K562 (cell line): Measurements from ENCODE around the gene PIM3. TPM values are rescaled to one million over a fixed set of nuclear protein-coding genes. Genes with fewer than 3 reads are reported as not detected.
A peak's percentile ranks its signal among the peaks of the same experiment; 100 is the strongest.

Experiments used
- ATAC-seq: fragments of 200-7000 bp; cut with Tn5 transposase; 3 replicates; pipeline ENCODE4 v1.9.1; 2020; ENCODE audit warnings: moderate library complexity
- BruUV-seq: library from RNA; stranded (reverse); fragments of 400-500 nt; replicated peaks from 2 replicates; lab custom pipeline; 2021; lab: Mats Ljungman, UMichigan
- CTCF ChIA-PET: fragments of 300-600 bp; formaldehyde crosslinking; extraction: SDS; loops from one replicate; lab custom pipeline; 2021; ENCODE audit warnings: low intra/inter-chr PET ratio; lab: Yijun Ruan, JAX
- POLR2A ChIA-PET: fragments of 300-600, 350-650 bp; sonication (Branson Sonifier 250); formaldehyde crosslinking; extraction: SDS; loops from one replicate; lab custom pipeline; 2021; ENCODE audit warnings: antibody characterized with exemption, inconsistent platforms; lab: Yijun Ruan, JAX
- DNase-seq, 4 experiments: peaks; one replicate each; pipeline versions ENCODE4 v3.0.0 to v3.0.0-alpha.2; 2011 to 2018; ENCODE audit warnings: low spot score in 3 of 4, mixed read lengths in 3 of 4; ENCODE audit errors: extremely low read depth in 1 of 4
- FAIRE-seq: peaks from 2 replicates; lab custom pipeline; 2011; peaks lifted over from hg19 to GRCh38; lab: Jason Lieb, UNC
- H2AFZ ChIP-seq: 2 replicates; pipeline ENCODE4 v1.6.0; 2011; ENCODE audit warnings: low read depth, low read length, control low read depth, inconsistent platforms
- H3K27ac ChIP-seq: fragments of 200-600 bp; 3 replicates; pipeline ENCODE4 v1.8.0; 2011; ENCODE audit warnings: low read depth, mild to moderate bottlenecking, control low read depth, inconsistent platforms, low read length, moderate library complexity, mixed read lengths; ENCODE audit errors: extremely low read depth
- H3K27me3 ChIP-seq, 2 experiments: fragments of 300-600 bp in 1 of 2; 2 replicates in 1 of 2; 3 replicates in 1 of 2; pipeline versions ENCODE4 v1.6.0 to v1.8.0; 2011; ENCODE audit warnings: inconsistent platforms in 2 of 2, low read length in 2 of 2, mild to moderate bottlenecking in 1 of 2, mixed read lengths in 1 of 2, moderate library complexity in 1 of 2; ENCODE audit not compliant: control insufficient read depth in 2 of 2, insufficient read depth in 2 of 2
- H3K36me3 ChIP-seq: fragments of 300-600 bp; 3 replicates; pipeline ENCODE4 v1.8.0; 2011; ENCODE audit warnings: mild to moderate bottlenecking, low read length, inconsistent platforms; ENCODE audit not compliant: control insufficient read depth, insufficient read depth
- H3K4me1 ChIP-seq, 2 experiments: fragments of 200-600 bp in 1 of 2; replicated peaks in 1 of 2; 2 replicates in 1 of 2; 3 replicates in 1 of 2; pipeline versions ENCODE4 v1.5.1 to v1.8.0; 2011; ENCODE audit warnings: inconsistent platforms in 2 of 2, low read length in 2 of 2, mild to moderate bottlenecking in 1 of 2, mixed read lengths in 1 of 2, moderate library complexity in 1 of 2; ENCODE audit not compliant: control insufficient read depth in 2 of 2, insufficient read depth in 2 of 2
- H3K4me2 ChIP-seq: 2 replicates; pipeline ENCODE4 v1.6.1; 2011; ENCODE audit warnings: low read length, control low read depth, inconsistent platforms, mixed read lengths; ENCODE audit not compliant: insufficient read depth
- H3K4me3 ChIP-seq: fragments of 200-600 bp; sonication (generic), shearing (Covaris generic); 2 replicates; pipeline ENCODE4 v1.5.1; 2016; ENCODE audit warnings: control low read depth, inconsistent platforms
- H3K79me2 ChIP-seq: fragments of 200-600 bp; 3 replicates; pipeline ENCODE4 v1.8.0; 2011; ENCODE audit warnings: low read length, inconsistent platforms; ENCODE audit not compliant: control insufficient read depth, insufficient read depth
- H3K9ac ChIP-seq, 2 experiments: 2 replicates each; pipeline versions ENCODE4 v1.6.0 to v1.6.1; 2011; ENCODE audit warnings: low read depth in 2 of 2, low read length in 2 of 2, control low read depth in 1 of 2, inconsistent platforms in 1 of 2, mild to moderate bottlenecking in 1 of 2, mixed read lengths in 1 of 2; ENCODE audit not compliant: insufficient read depth in 1 of 2
- H3K9me1 ChIP-seq: one replicate; pipeline ENCODE4 v1.6.0; 2011; ENCODE audit warnings: inconsistent platforms, mild to moderate bottlenecking, low read length, moderate library complexity; ENCODE audit not compliant: control insufficient read depth, insufficient read depth
- H3K9me3 ChIP-seq: replicated peaks from 2 replicates; pipeline ENCODE4 v1.5.1; 2011; ENCODE audit warnings: low read depth, low read length, inconsistent platforms; ENCODE audit not compliant: control insufficient read depth, insufficient read depth
- H4K20me1 ChIP-seq: replicated peaks from 2 replicates; pipeline ENCODE4 v1.6.1; 2011; ENCODE audit warnings: low read length, inconsistent platforms, mixed read lengths; ENCODE audit not compliant: control insufficient read depth, insufficient read depth
- CBFA2T3 ChIP-seq: fragments of 450-650 bp; IDR thresholded peaks from 2 replicates; pipeline ENCODE4 v1.6.1; 2017
- GABPA ChIP-seq: fragments of 200-800 bp; sonication (Bioruptor generic); conservative IDR thresholded peaks from 2 replicates; pipeline ENCODE4 v1.6.1; 2016; ENCODE audit warnings: low read depth, missing genetic modification characterization, missing compliant biosample characterization
- HIVEP1 ChIP-seq: fragments of 250-450 bp; sonication (Bioruptor Pico); IDR thresholded peaks from 2 replicates; pipeline ENCODE4 v1.4.0; 2020; ENCODE audit warnings: mild to moderate bottlenecking
- KLF13 ChIP-seq: fragments of 450-650 bp; IDR thresholded peaks from 2 replicates; pipeline ENCODE4 v1.6.1; 2016; ENCODE audit warnings: missing genetic modification characterization, low read depth, mild to moderate bottlenecking, missing compliant biosample characterization, moderate library complexity, borderline replicate concordance
- MAFG ChIP-seq: fragments of 450-650 bp; conservative IDR thresholded peaks from 2 replicates; pipeline ENCODE4 v1.6.1; 2016; ENCODE audit warnings: missing genetic modification characterization, missing compliant biosample characterization
- MEF2D ChIP-seq: conservative IDR thresholded peaks from 2 replicates; pipeline ENCODE4 v1.6.1; 2016; ENCODE audit warnings: low read depth, missing genetic modification characterization, missing compliant biosample characterization
- NFIX ChIP-seq: fragments of 250-450 bp; sonication (Bioruptor Pico); IDR thresholded peaks from 2 replicates; pipeline ENCODE4 v1.4.0; 2020; ENCODE audit warnings: low read depth, mild to moderate bottlenecking, moderate library complexity
- PML ChIP-seq: IDR thresholded peaks from 2 replicates; pipeline ENCODE4 v1.6.1; 2012; ENCODE audit warnings: low read length, inconsistent platforms
- SIX5 ChIP-seq, 2 experiments: IDR thresholded peaks; 2 replicates each; pipeline ENCODE4 v1.6.1; 2011; ENCODE audit warnings: low read length in 2 of 2, borderline replicate concordance in 1 of 2, low read depth in 1 of 2, mild to moderate bottlenecking in 1 of 2, moderate library complexity in 1 of 2; ENCODE audit not compliant: insufficient read depth in 1 of 2
- ZNF224 ChIP-seq: sonication (generic); formaldehyde crosslinking; IDR thresholded peaks from 2 replicates; pipeline ENCODE4 v1.8.0; 2022; ENCODE audit warnings: mild to moderate bottlenecking, missing genetic modification reagents
- ZNF586 ChIP-seq: fragments of 450-650 bp; formaldehyde crosslinking; conservative IDR thresholded peaks from 2 replicates; pipeline ENCODE4 v1.4.0; 2020; ENCODE audit warnings: mild to moderate bottlenecking, moderate library complexity
- ZNF75A ChIP-seq: fragments of 450-650 bp; formaldehyde crosslinking; IDR thresholded peaks from 2 replicates; pipeline ENCODE4 v1.4.0; 2020; ENCODE audit warnings: mild to moderate bottlenecking
- WGBS: fragments of 100-300 bp; shearing (Covaris generic); methylation state at CpG from one replicate; pipeline ENCODE4 v1.1.6; 2016; ENCODE audit warnings: low coverage, mixed read lengths; ENCODE audit not compliant: insufficient coverage; ENCODE audit errors: missing lambda C conversion rate; 5-methylcytosine and 5-hydroxymethylcytosine counted together
- in situ Hi-C: fragments of 300-500 bp; cut with MboI; formaldehyde crosslinking; loops from 4 replicates; pipeline ENCODE4 v1.15.0; 2018; ENCODE audit warnings: inconsistent platforms, mixed read lengths
- intact Hi-C: fragments of 100-400 bp; cut with micrococcal nuclease; formaldehyde crosslinking; loops from 2 replicates; pipeline ENCODE4 v1.14.2; 2022
- polyA plus RNA-seq, 8 experiments: library from polyadenylated mRNA; depleted of rRNA in 4 of 8; stranded (reverse) in 5 of 8; unstranded in 3 of 8; fragments of >200 nt; fragmentation: Nextera tagmentation in 2 of 8; fragmentation: Illumina TruSeq in 1 of 8; extraction: Ambion mirVana in 2 of 8; extraction: Trizol in 1 of 8; gene quantifications; 2 replicates each; pipeline versions ENCODE4 v1.2.1 to v1.2.3, GENCODE V29; 2011 to 2014; ENCODE audit warnings: inconsistent platforms in 1 of 8, missing spikeins in 1 of 8
- total RNA-seq, 7 experiments: library from RNA; depleted of rRNA in 6 of 7; stranded (reverse); fragments of >200 nt in 6 of 7; fragmentation: Illumina TruSeq in 2 of 7; extraction: Trizol in 2 of 7; gene quantifications; 2 replicates each; pipeline versions ENCODE4 v1.2.1 to v1.2.3, GENCODE V29; 2011 to 2021; ENCODE audit warnings: low replicate concordance in 1 of 7
- TF ChIP-seq, protein P1 (sequence below): sonication (generic); formaldehyde crosslinking; IDR thresholded peaks from 2 replicates; pipeline ENCODE4 v1.8.0; 2022; ENCODE audit warnings: mild to moderate bottlenecking, missing genetic modification reagents
- TF ChIP-seq, protein P2 (sequence below): fragments of 250-450 bp; sonication (Bioruptor Pico); IDR thresholded peaks from 2 replicates; pipeline ENCODE4 v1.8.0; 2021; ENCODE audit warnings: moderate library complexity, mild to moderate bottlenecking, inconsistent platforms
- TF ChIP-seq, protein P3 (sequence below): fragments of 450-650 bp; formaldehyde crosslinking; IDR thresholded peaks from 2 replicates; pipeline ENCODE4 v1.4.0; 2020; ENCODE audit warnings: mild to moderate bottlenecking, moderate library complexity

The PIM3 gene
- total and polyA plus RNA-seq, 9 of the 15 experiments (the other 6 are each of a cell fraction or from before 2014, with no cell fraction given) = 0.24 to 40.5 (median 5.3) TPM

DNA sequence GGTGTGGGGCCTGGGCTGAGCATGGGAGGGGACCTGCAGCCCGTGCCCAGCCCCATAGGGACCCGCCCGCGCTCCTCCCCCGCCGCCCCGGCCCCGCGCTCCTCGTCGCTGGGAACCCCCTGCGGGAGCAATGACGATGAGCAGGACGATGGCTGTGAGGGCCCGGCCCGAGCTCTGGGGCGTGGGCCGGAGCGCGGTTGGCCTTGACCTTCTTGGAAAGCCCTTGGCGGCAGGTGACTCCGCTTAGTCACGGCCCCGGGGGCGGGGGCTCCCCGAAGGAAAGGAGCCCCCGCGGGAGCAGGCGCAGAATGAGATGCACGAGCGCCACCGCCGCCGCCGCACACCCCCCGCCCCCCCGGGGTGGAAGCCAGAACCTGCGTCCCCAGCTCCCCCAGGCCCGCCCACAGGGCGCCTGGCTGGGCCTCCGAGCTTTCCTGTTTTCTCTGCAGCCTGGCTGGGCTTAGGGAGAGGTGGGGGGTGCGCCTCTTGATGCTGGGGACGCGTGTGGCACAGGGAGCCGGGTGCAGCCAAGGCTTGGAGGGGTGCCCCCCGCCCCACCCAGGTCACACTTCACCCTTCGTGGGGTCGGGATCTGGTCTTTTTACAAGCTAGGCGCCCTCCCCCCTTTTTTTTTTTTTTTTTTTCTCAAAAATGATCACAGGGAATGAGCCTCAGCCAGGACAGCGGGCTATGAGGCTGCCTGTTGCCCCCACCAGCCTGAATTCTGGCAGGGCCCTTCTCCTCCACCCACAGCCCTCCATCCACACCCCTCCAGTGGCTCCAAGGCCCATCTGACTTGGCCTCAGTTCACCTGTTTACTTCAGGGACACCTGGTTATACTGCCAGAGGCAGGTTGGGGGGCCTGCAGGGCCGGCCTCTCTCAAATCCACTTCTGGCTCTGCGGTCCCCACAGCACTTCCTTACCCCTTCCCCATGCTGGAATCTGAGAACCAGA lies 24.3 kb upstream of the PIM3 start (continued):
- TF ChIP-seq PML (no peak), CBFA2T3 (no peak)

- in situ Hi-C loops = no loop called here
- BruUV-seq = no TSS peak
These were observed 23.4 kb upstream of the PIM3 start for GRCh38 chr22:49936973-49937757.

More at GRCh38 chr22:49936973-49937757, 23.4 kb upstream of the PIM3 start:
- Histone ChIP-seq H3K4me2 (no peak overlapping the region), H3K4me1 (peaks cover 18 to 61% of the 10 kb centered on the region in 2 experiments), H3K9me3 (no peaks in the 10 kb centered on the region), H3K27ac (no peak overlapping the region; the same call in 2 of the 3 replicates), H3K36me3 (no peaks in the 10 kb centered on the region), H4K20me1 (no peaks in the 10 kb centered on the region), H3K79me2 (no peaks in the 10 kb centered on the region), H3K4me3 (no peak overlapping the region), H3K9me1 (no peaks in the 10 kb centered on the region), H3K27me3 (no peaks in the 10 kb centered on the region), H2AFZ (no peak overlapping the region), H3K9ac (peak overlapping the region in 1 of 2 experiments; percentile 86; a peak in 2 of 4 replicates)
- DNase-seq (no peak), FAIRE-seq (no peak), ATAC-seq (no peak)
- 82% methylated on average over 7 of the region's 21 CpGs for WGBS
- ChIA-PET POLR2A (no interaction called here), CTCF (no interaction called here)
- no peak for TF ChIP-seq SIX5 (IDR thresholded peaks at IDR 0.05; ENCODE audit: borderline replicate concordance in 1 of 2, insufficient read depth in 1 of 2, low read depth in 1 of 2, low read length in 2 of 2)
- TF ChIP-seq, protein P1, sequence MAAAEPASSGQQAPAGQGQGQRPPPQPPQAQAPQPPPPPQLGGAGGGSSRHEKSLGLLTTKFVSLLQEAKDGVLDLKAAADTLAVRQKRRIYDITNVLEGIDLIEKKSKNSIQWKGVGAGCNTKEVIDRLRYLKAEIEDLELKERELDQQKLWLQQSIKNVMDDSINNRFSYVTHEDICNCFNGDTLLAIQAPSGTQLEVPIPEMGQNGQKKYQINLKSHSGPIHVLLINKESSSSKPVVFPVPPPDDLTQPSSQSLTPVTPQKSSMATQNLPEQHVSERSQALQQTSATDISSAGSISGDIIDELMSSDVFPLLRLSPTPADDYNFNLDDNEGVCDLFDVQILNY = no peak
- TF ChIP-seq, protein P2, sequence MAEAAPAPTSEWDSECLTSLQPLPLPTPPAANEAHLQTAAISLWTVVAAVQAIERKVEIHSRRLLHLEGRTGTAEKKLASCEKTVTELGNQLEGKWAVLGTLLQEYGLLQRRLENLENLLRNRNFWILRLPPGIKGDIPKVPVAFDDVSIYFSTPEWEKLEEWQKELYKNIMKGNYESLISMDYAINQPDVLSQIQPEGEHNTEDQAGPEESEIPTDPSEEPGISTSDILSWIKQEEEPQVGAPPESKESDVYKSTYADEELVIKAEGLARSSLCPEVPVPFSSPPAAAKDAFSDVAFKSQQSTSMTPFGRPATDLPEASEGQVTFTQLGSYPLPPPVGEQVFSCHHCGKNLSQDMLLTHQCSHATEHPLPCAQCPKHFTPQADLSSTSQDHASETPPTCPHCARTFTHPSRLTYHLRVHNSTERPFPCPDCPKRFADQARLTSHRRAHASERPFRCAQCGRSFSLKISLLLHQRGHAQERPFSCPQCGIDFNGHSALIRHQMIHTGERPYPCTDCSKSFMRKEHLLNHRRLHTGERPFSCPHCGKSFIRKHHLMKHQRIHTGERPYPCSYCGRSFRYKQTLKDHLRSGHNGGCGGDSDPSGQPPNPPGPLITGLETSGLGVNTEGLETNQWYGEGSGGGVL (CRISPR knock-in tag) = no peak
- TF ChIP-seq, protein P3, sequence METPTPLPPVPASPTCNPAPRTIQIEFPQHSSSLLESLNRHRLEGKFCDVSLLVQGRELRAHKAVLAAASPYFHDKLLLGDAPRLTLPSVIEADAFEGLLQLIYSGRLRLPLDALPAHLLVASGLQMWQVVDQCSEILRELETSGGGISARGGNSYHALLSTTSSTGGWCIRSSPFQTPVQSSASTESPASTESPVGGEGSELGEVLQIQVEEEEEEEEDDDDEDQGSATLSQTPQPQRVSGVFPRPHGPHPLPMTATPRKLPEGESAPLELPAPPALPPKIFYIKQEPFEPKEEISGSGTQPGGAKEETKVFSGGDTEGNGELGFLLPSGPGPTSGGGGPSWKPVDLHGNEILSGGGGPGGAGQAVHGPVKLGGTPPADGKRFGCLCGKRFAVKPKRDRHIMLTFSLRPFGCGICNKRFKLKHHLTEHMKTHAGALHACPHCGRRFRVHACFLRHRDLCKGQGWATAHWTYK (CRISPR knock-in tag) = no peak
- TF ChIP-seq GABPA (tag) = no peak
- no peak for TF ChIP-seq ZNF224 (CRISPR knock-in tag)
- TF ChIP-seq NFIX = no peak
- TF ChIP-seq HIVEP1 (CRISPR knock-in tag) = no peak
- TF ChIP-seq ZNF75A (CRISPR knock-in tag) = no peak
- TF ChIP-seq KLF13 (tag) = no peak
- TF ChIP-seq MAFG (tag) = no peak
- TF ChIP-seq MEF2D (tag) = no peak
- TF ChIP-seq ZNF586 (CRISPR knock-in tag) = no peak
- intact Hi-C loops = no loop called here
